ENCODE data around the gene TMPRSS11A. TPM values are rescaled to one million over a fixed set of nuclear protein-coding genes. Genes with fewer than 3 reads are reported as not detected.

TMPRSS11A gene
- total RNA-seq, 1 experiment from 2014 or later = not detected

GRCh38 chr4:67954890-67955289 is 8.4 kb downstream of the TMPRSS11A start:
- POLR2A ChIA-PET = no interaction called here
- TF ChIP-seq POLR2AphosphoS5 (IDR thresholded peaks at IDR 0.05; ENCODE audit: low read depth, low read length) (no peak), SIN3A (IDR thresholded peaks at IDR 0.05; ENCODE audit: borderline replicate concordance, insufficient read depth, low read depth, low read length) (no peak), TCF7L2 (IDR thresholded peaks at IDR 0.05; ENCODE audit: low read depth, low read length) (no peak), REST (IDR thresholded peaks at IDR 0.05; ENCODE audit: insufficient read depth in 1 of 2, low read depth in 2 of 2, low read length in 1 of 2) (no peak), CTCF (IDR thresholded peaks at IDR 0.05) (no peak)
- intact Hi-C loops (cut with micrococcal nuclease; ENCODE audit: unreplicated experiment) = no loop called here

GRCh38 chr4:67941074-67941473 is 22.2 kb downstream of the TMPRSS11A start:
- H3K9me3 ChIP-seq (ENCODE audit: control insufficient read depth, insufficient read depth, low read depth, low read length) = no peaks in the 10 kb centered on the region
- DNase-seq (ENCODE audit: low read depth, low spot score) (no peak), ATAC-seq (no peak)
- H3K4me3 ChIP-seq (ENCODE audit: low read depth in 2 of 2, low read length in 2 of 2) = no peak overlapping the region
- ChIA-PET POLR2A (no interaction called here), CTCF (no interaction called here)
- TF ChIP-seq POLR2AphosphoS5 (IDR thresholded peaks at IDR 0.05; ENCODE audit: low read depth, low read length) = no peak
- no peak for TF ChIP-seq CTCF (IDR thresholded peaks at IDR 0.05)
- TF ChIP-seq REST (IDR thresholded peaks at IDR 0.05; ENCODE audit: insufficient read depth in 1 of 2, low read depth in 2 of 2, low read length in 1 of 2) = no peak
- no peak for TF ChIP-seq SIN3A (IDR thresholded peaks at IDR 0.05; ENCODE audit: borderline replicate concordance, insufficient read depth, low read depth, low read length)
- TF ChIP-seq TCF7L2 (IDR thresholded peaks at IDR 0.05; ENCODE audit: low read depth, low read length) = no peak
- in situ Hi-C loops (cut with HindIII; ENCODE audit: low pct_unique_long_range_greater_than_20kb, low sequenced_read_pairs) (no loop called here), intact Hi-C loops (cut with micrococcal nuclease; ENCODE audit: unreplicated experiment) (no loop called here)
- BruUV-seq (replicated peaks) = no TSS peak
- H3K4me1 ChIP-seq (ENCODE audit: control insufficient read depth, insufficient read depth, low read length) = no peaks in the 10 kb centered on the region
- no peaks in the 10 kb centered on the region for H3K36me3 ChIP-seq (ENCODE audit: control insufficient read depth, insufficient read depth, low read length)
- H3K27ac ChIP-seq (ENCODE audit: low read length) = no peak overlapping the region
- no peaks in the 10 kb centered on the region for H3K27me3 ChIP-seq (ENCODE audit: control insufficient read depth, insufficient read depth, low read length)

More at GRCh38 chr4:67954890-67955289, 8.4 kb downstream of the TMPRSS11A start:
- H3K27me3 ChIP-seq (ENCODE audit: control insufficient read depth, insufficient read depth, low read length) = no peaks in the 10 kb centered on the region
- CTCF ChIA-PET = no interaction called here
- in situ Hi-C loops (cut with HindIII; ENCODE audit: low pct_unique_long_range_greater_than_20kb, low sequenced_read_pairs) = no loop called here
- H3K27ac ChIP-seq (ENCODE audit: low read length) = no peak overlapping the region
- BruUV-seq (replicated peaks) = no TSS peak
- H3K9me3 ChIP-seq (ENCODE audit: control insufficient read depth, insufficient read depth, low read depth, low read length) = no peaks in the 10 kb centered on the region
- no peaks in the 10 kb centered on the region for H3K36me3 ChIP-seq (ENCODE audit: control insufficient read depth, insufficient read depth, low read length)
- no peak for DNase-seq (ENCODE audit: low read depth, low spot score)
- H3K4me1 ChIP-seq (ENCODE audit: control insufficient read depth, insufficient read depth, low read length) = no peaks in the 10 kb centered on the region
- ATAC-seq = no peak
- no peak overlapping the region for H3K4me3 ChIP-seq (ENCODE audit: low read depth in 2 of 2, low read length in 2 of 2)
